Sigmoid colon (tissue), 4 donors: ENCODE results near the gene CSK.

ENCODE experiments used
- CTCF ChIP-seq, 4 experiments: fragments of 450-650 bp in 3 of 4; fragments of 200-600 bp in 1 of 4; IDR thresholded peaks; one replicate each; pipeline ENCODE4 v1.5.1; 2016 to 2019; ENCODE audit warnings: antibody characterized with exemption in 4 of 4, mild to moderate bottlenecking in 3 of 4, moderate library complexity in 2 of 4
- EP300 ChIP-seq, 4 donors: sonication (generic); formaldehyde crosslinking; IDR thresholded peaks; one replicate each; pipeline ENCODE4 v1.6.1; 2017; ENCODE audit warnings: antibody characterized with exemption in 4 of 4

DNA sequence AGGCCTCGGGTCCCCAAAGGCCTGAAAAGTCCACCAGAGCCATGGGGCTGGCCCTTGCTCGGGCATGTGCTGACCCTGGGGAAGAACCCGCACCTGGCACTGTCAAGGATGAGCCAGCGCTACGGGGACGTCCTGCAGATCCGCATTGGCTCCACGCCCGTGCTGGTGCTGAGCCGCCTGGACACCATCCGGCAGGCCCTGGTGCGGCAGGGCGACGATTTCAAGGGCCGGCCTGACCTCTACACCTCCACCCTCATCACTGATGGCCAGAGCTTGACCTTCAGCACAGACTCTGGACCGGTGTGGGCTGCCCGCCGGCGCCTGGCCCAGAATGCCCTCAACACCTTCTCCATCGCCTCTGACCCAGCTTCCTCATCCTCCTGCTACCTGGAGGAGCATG, 32.0 kb upstream of the CSK start:
- TF ChIP-seq CTCF (IDR thresholded peaks at IDR 0.05) (no peak), EP300 (IDR thresholded peaks at IDR 0.05) (no peak)
